HCT116 (cell line): ENCODE data around the gene RAB11A. TPM values are rescaled to one million over a fixed set of nuclear protein-coding genes. Genes with fewer than 3 reads are reported as not detected.

ENCODE experiments used
- ATAC-seq: fragments of 200-7000 bp; cut with Tn5 transposase; 2 replicates; pipeline ENCODE4 v1.9.1; 2020; ENCODE audit warnings: mild to moderate bottlenecking, moderate library complexity
- BruUV-seq: library from RNA; stranded (reverse); fragments of 400-500 nt; replicated peaks from 2 replicates; lab custom pipeline; 2021; lab: Mats Ljungman, UMichigan
- CTCF ChIA-PET: fragments of 300-600 bp; sonication (Branson Sonifier 250); formaldehyde crosslinking; loops from one replicate; lab custom pipeline; 2021; ENCODE audit warnings: antibody characterized with exemption; lab: Charles Lee
- POLR2A ChIA-PET: fragments of 300-600, 350-600 bp; sonication (Branson Sonifier 250); formaldehyde crosslinking; loops from one replicate; lab custom pipeline; 2021; ENCODE audit warnings: antibody characterized with exemption; lab: Charles Lee
- RAD21 ChIA-PET, 2 experiments: fragments of 300-600 bp; sonication (Branson Sonifier 250); formaldehyde crosslinking; loops; one replicate each; lab custom pipeline; 2023; ENCODE audit warnings: low total read pairs in 2 of 2; ENCODE audit not compliant: uncharacterized antibody in 2 of 2, unreplicated experiment in 2 of 2, low non-redundant PET in 1 of 2; lab: Charles Lee
- DNase-seq: peaks from one replicate; pipeline ENCODE4 v3.0.0-alpha.2; 2010; ENCODE audit warnings: low read depth, low spot score
- H2AFZ ChIP-seq: fragments of 200-600 bp; shearing (Covaris generic), sonication (generic); 2 replicates; pipeline ENCODE4 v1.6.1; 2017; ENCODE audit warnings: low read depth, mixed run types, mixed read lengths, antibody characterized with exemption, low read length; ENCODE audit not compliant: poor library complexity, severe bottlenecking
- H3K27ac ChIP-seq: 2 replicates; pipeline ENCODE4 v1.5.1; 2012; ENCODE audit warnings: low read depth, low read length
- H3K27me3 ChIP-seq: fragments of 200-600 bp; sonication (generic); 2 replicates; pipeline ENCODE4 v1.6.1; 2016; ENCODE audit warnings: mixed run types, low read length, mixed read lengths; ENCODE audit not compliant: insufficient read depth
- H3K36me3 ChIP-seq, 2 experiments: fragments of 200-500 bp in 1 of 2; fragments of 200-600 bp in 1 of 2; sonication (Bioruptor generic) in 1 of 2; sonication (generic) in 1 of 2; 2 replicates each; pipeline versions ENCODE4 v1.5.1 to v1.6.1; 2014 to 2016; ENCODE audit warnings: low read length in 2 of 2, inconsistent platforms in 1 of 2, mixed read lengths in 1 of 2, mixed run types in 1 of 2; ENCODE audit not compliant: insufficient read depth in 2 of 2, control insufficient read depth in 1 of 2
- H3K4me1 ChIP-seq, 2 experiments: fragments of 200-600 bp in 1 of 2; sonication (generic) in 1 of 2; 2 replicates each; pipeline versions ENCODE4 v1.5.1 to v1.6.1; 2012 to 2017; ENCODE audit warnings: low read length in 2 of 2, inconsistent platforms in 1 of 2, mild to moderate bottlenecking in 1 of 2, mixed read lengths in 1 of 2, mixed run types in 1 of 2, moderate library complexity in 1 of 2; ENCODE audit not compliant: insufficient read depth in 2 of 2, control insufficient read depth in 1 of 2
- H3K4me2 ChIP-seq: fragments of 200-600 bp; sonication (generic); 2 replicates; pipeline ENCODE4 v1.6.1; 2017; ENCODE audit warnings: mixed run types, low read length, mixed read lengths
- H3K4me3 ChIP-seq, 2 experiments: fragments of 200-600 bp in 1 of 2; sonication (generic) in 1 of 2; replicated peaks in 1 of 2; 2 replicates each; pipeline ENCODE4 v1.5.1; 2011 to 2016; ENCODE audit warnings: low read length in 2 of 2, control low read depth in 1 of 2, low read depth in 1 of 2, mild to moderate bottlenecking in 1 of 2, mixed read lengths in 1 of 2, mixed run types in 1 of 2
- H3K79me2 ChIP-seq: fragments of 200-600 bp; sonication (generic); 2 replicates; pipeline ENCODE4 v1.6.1; 2017; ENCODE audit warnings: mild to moderate bottlenecking, mixed run types, low read length, moderate library complexity, mixed read lengths; ENCODE audit not compliant: insufficient read depth
- H3K9ac ChIP-seq: fragments of 200-600 bp; sonication (generic); 2 replicates; pipeline ENCODE4 v1.6.1; 2016; ENCODE audit warnings: low read length, mixed read lengths
- H3K9me2 ChIP-seq: fragments of 200-600 bp; sonication (generic), shearing (Covaris generic); 2 replicates; pipeline ENCODE4 v1.6.1; 2017; ENCODE audit warnings: mixed run types, mild to moderate bottlenecking, moderate library complexity; ENCODE audit not compliant: insufficient read depth
- H3K9me3 ChIP-seq, 2 experiments: fragments of 200-500 bp in 1 of 2; fragments of 200-600 bp in 1 of 2; sonication (Bioruptor generic) in 1 of 2; sonication (generic) in 1 of 2; 2 replicates each; pipeline ENCODE4 v1.6.1; 2014 to 2017; ENCODE audit warnings: low read length in 2 of 2, mixed read lengths in 2 of 2, inconsistent platforms in 1 of 2, low read depth in 1 of 2, mild to moderate bottlenecking in 1 of 2, mixed run types in 1 of 2, moderate library complexity in 1 of 2; ENCODE audit not compliant: control insufficient read depth in 1 of 2, insufficient read depth in 1 of 2
- H4K20me1 ChIP-seq: fragments of 200-600 bp; sonication (generic), shearing (Covaris generic); 2 replicates; pipeline ENCODE4 v1.6.1; 2017; ENCODE audit warnings: mixed run types, mild to moderate bottlenecking, moderate library complexity; ENCODE audit not compliant: insufficient read depth
- ATF3 ChIP-seq: IDR thresholded peaks from 2 replicates; pipeline ENCODE4 v1.6.1; 2012
- CEBPB ChIP-seq: IDR thresholded peaks from 2 replicates; pipeline ENCODE4 v1.6.1; 2012; ENCODE audit warnings: low read depth
- EGR1 ChIP-seq: IDR thresholded peaks from 2 replicates; pipeline ENCODE4 v1.6.1; 2012; ENCODE audit warnings: low read depth
- ELF1 ChIP-seq: IDR thresholded peaks from 2 replicates; pipeline ENCODE4 v1.6.1; 2012; ENCODE audit warnings: low read depth, borderline replicate concordance
- EZH2 ChIP-seq: fragments of 200-600 bp; sonication (generic); IDR thresholded peaks from 2 replicates; pipeline ENCODE4 v1.6.1; 2017; ENCODE audit warnings: antibody characterized with exemption, mixed run types
- FOSL1 ChIP-seq: IDR thresholded peaks from 2 replicates; pipeline ENCODE4 v1.6.1; 2012; ENCODE audit warnings: low read depth
- POLR2A ChIP-seq: IDR thresholded peaks from 2 replicates; pipeline ENCODE4 v1.7.0; 2011; ENCODE audit warnings: borderline replicate concordance; ENCODE audit not compliant: insufficient read depth, insufficient read length; ENCODE audit errors: extremely low read depth
- POLR2AphosphoS5 ChIP-seq: IDR thresholded peaks from 2 replicates; pipeline ENCODE4 v1.6.1; 2011; ENCODE audit warnings: mild to moderate bottlenecking, low read depth, low read length, moderate library complexity
- SIN3A ChIP-seq: IDR thresholded peaks from 2 replicates; pipeline ENCODE4 v1.6.1; 2012; ENCODE audit warnings: low read depth
- SP1 ChIP-seq: IDR thresholded peaks from 2 replicates; pipeline ENCODE4 v1.6.1; 2012; ENCODE audit warnings: low read depth
- SRF ChIP-seq: IDR thresholded peaks from 2 replicates; pipeline ENCODE4 v1.6.1; 2012; ENCODE audit warnings: low read depth
- YY1 ChIP-seq: IDR thresholded peaks from 2 replicates; pipeline ENCODE4 v1.6.1; 2011; ENCODE audit warnings: low read length, low read depth, moderate library complexity, mild to moderate bottlenecking; ENCODE audit not compliant: insufficient replicate concordance; ENCODE audit errors: extremely low read depth
- ZNF274 ChIP-seq: fragments of 200-500 bp; sonication (Bioruptor generic); IDR thresholded peaks from 2 replicates; pipeline ENCODE4 v1.6.1; 2014; ENCODE audit warnings: mild to moderate bottlenecking, low read depth, low read length, inconsistent platforms
- intact Hi-C: fragments of 100-400 bp; cut with micrococcal nuclease; formaldehyde crosslinking; loops from 2 replicates; pipeline ENCODE4 v1.10.0; 2022
- total RNA-seq: library from RNA; stranded (reverse); gene quantifications from one replicate; pipeline ENCODE4 v1.2.1, GENCODE V29; 2021; ENCODE audit not compliant: unreplicated experiment
- TF ChIP-seq, protein P1 (sequence below), 3 experiments: fragments of 200-600 bp in 1 of 3; sonication (generic) in 1 of 3; IDR thresholded peaks in 2 of 3; conservative IDR thresholded peaks in 1 of 3; 2 replicates each; pipeline ENCODE4 v1.5.1; 2012 to 2017; ENCODE audit warnings: low read depth in 2 of 3, low read length in 2 of 3, antibody characterized with exemption in 1 of 3, borderline replicate concordance in 1 of 3, control low read depth in 1 of 3, mild to moderate bottlenecking in 1 of 3, mixed read lengths in 1 of 3, mixed run types in 1 of 3, moderate library complexity in 1 of 3; ENCODE audit not compliant: insufficient read depth in 1 of 3
- TF ChIP-seq, protein P2 (sequence below): IDR thresholded peaks from 2 replicates; pipeline ENCODE4 v1.6.1; 2012

RAB11A gene
- total RNA-seq, 1 experiment from 2014 or later, result 234 TPM

DNA sequence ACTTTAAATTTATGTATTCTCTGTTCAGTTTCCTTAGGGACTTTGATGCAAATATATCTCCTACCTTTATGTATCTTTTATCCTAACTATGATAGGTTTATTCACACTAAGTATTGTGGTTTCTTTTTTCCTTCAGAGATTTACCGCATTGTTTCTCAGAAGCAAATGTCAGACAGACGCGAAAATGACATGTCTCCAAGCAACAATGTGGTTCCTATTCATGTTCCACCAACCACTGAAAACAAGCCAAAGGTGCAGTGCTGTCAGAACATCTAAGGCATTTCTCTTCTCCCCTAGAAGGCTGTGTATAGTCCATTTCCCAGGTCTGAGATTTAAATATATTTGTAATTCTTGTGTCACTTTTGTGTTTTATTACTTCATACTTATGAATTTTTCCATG is 18.3 kb downstream of the RAB11A start (continued):
- TF ChIP-seq, protein P1, sequence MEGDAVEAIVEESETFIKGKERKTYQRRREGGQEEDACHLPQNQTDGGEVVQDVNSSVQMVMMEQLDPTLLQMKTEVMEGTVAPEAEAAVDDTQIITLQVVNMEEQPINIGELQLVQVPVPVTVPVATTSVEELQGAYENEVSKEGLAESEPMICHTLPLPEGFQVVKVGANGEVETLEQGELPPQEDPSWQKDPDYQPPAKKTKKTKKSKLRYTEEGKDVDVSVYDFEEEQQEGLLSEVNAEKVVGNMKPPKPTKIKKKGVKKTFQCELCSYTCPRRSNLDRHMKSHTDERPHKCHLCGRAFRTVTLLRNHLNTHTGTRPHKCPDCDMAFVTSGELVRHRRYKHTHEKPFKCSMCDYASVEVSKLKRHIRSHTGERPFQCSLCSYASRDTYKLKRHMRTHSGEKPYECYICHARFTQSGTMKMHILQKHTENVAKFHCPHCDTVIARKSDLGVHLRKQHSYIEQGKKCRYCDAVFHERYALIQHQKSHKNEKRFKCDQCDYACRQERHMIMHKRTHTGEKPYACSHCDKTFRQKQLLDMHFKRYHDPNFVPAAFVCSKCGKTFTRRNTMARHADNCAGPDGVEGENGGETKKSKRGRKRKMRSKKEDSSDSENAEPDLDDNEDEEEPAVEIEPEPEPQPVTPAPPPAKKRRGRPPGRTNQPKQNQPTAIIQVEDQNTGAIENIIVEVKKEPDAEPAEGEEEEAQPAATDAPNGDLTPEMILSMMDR (IDR thresholded peaks at IDR 0.05 in 2 of 3, conservative IDR thresholded peaks at IDR 0.05 in 1 of 3; ENCODE audit: borderline replicate concordance in 1 of 3, insufficient read depth in 1 of 3, low read depth in 2 of 3, low read length in 2 of 3), result no peak
- TF ChIP-seq EGR1 (no peak), ATF3 (no peak)

DNA sequence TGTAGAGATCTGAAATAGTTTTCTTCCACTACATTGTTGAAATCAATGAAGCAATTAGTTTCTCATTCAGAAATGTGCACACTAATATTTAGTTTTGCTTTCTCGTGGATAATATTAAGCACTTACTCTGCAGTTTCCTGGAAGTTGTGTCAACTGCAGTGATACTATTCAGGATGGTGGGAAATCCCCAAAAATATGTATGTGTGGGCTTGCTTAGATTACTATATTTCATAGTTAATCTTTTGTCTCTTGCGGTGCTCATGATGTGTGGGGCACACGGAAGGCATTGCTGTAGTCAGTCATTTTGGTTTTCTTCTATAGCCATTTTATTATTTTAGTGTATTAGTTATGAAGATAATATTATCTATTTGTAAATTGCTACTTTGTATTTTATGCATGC is 19.7 kb downstream of the RAB11A start:
- ChIA-PET POLR2A (no interaction called here), CTCF (no interaction called here), RAD21 (no interaction called here)
- no peak overlapping the region for H3K9ac ChIP-seq
- no peak overlapping the region for H3K27ac ChIP-seq
- no peaks in the 10 kb centered on the region for H3K9me3 ChIP-seq
- TF ChIP-seq SIN3A, result no peak
- TF ChIP-seq, protein P2, sequence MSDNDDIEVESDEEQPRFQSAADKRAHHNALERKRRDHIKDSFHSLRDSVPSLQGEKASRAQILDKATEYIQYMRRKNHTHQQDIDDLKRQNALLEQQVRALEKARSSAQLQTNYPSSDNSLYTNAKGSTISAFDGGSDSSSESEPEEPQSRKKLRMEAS, result no peak
- no peak for TF ChIP-seq YY1
- no peak for TF ChIP-seq EZH2
- TF ChIP-seq ATF3, result no peak
- no peak for TF ChIP-seq ELF1
- TF ChIP-seq POLR2A, result no peak
- no peak for TF ChIP-seq FOSL1
- no peak for TF ChIP-seq CEBPB
- no peak for TF ChIP-seq POLR2AphosphoS5
- TF ChIP-seq ZNF274, result no peak
- TF ChIP-seq SP1, result no peak
- TF ChIP-seq SRF, result no peak
- ATAC-seq, result no peak
- H2AFZ ChIP-seq, result no peak overlapping the region
- DNase-seq, result no peak
- peaks cover 7% of the 10 kb centered on the region; the same call in 1 of the 2 replicates for H4K20me1 ChIP-seq
- BruUV-seq, result no TSS peak
- no peaks in the 10 kb centered on the region for H3K27me3 ChIP-seq
- H3K36me3 ChIP-seq, result peaks cover 17 to 23% of the 10 kb centered on the region in 2 experiments; a peak in 3 of 4 replicates
- peaks cover 30% of the 10 kb centered on the region for H3K79me2 ChIP-seq
- no peaks in the 10 kb centered on the region for H3K9me2 ChIP-seq
- intact Hi-C loops, result no loop called here
- H3K4me3 ChIP-seq, result no peak overlapping the region
- no peaks in the 10 kb centered on the region for H3K4me1 ChIP-seq
- no peak overlapping the region for H3K4me2 ChIP-seq
